ENCODE results near the gene S100A3. TPM values are rescaled to one million over a fixed set of nuclear protein-coding genes. Genes with fewer than 3 reads are reported as not detected.
"Not testable (repeated sequence)": the region's sequence is repeated elsewhere in the genome, so short reads cannot be mapped to it uniquely, and the experiment has no call there.

S100A3 gene
- total RNA-seq, 1 donor from 2014 or later: not detected

DNA sequence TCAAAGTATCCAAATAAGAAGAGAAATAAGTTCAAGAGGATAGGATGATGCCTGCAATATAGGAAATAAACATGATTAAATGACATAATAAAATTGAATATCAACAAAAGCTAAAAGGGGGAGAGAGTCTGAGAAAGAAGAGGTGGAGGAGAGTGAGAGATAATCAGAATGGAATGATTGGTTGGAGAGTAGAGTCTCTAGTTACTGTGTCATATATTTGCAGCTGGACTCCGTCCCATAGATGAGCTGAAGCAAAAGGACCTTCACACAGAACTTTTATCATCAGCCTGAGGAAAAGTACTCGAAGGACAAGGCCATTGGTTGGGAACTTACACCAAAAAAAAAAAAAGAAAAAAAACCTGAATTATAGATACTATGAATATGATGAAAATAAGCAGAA lies 39.4 kb upstream of the S100A3 start:
- H3K4me1 Mint-ChIP-seq (ENCODE audit: low read depth, unreplicated experiment): peaks cover 22% of the 10 kb centered on the region
- TF ChIP-seq, protein P1, sequence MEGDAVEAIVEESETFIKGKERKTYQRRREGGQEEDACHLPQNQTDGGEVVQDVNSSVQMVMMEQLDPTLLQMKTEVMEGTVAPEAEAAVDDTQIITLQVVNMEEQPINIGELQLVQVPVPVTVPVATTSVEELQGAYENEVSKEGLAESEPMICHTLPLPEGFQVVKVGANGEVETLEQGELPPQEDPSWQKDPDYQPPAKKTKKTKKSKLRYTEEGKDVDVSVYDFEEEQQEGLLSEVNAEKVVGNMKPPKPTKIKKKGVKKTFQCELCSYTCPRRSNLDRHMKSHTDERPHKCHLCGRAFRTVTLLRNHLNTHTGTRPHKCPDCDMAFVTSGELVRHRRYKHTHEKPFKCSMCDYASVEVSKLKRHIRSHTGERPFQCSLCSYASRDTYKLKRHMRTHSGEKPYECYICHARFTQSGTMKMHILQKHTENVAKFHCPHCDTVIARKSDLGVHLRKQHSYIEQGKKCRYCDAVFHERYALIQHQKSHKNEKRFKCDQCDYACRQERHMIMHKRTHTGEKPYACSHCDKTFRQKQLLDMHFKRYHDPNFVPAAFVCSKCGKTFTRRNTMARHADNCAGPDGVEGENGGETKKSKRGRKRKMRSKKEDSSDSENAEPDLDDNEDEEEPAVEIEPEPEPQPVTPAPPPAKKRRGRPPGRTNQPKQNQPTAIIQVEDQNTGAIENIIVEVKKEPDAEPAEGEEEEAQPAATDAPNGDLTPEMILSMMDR (IDR thresholded peaks at IDR 0.05; ENCODE audit: partially characterized antibody, unreplicated experiment): no peak

GRCh38 chr1:153588033-153588432 lies 39.0 kb upstream of the S100A3 start:
- H3K27ac Mint-ChIP-seq (ENCODE audit: unreplicated experiment); H3K36me3 Mint-ChIP-seq (ENCODE audit: unreplicated experiment): not testable (repeated sequence)

More for the DNA sequence above, 39.4 kb upstream of the S100A3 start:
- no peak overlapping the region for H3K27ac Mint-ChIP-seq (ENCODE audit: unreplicated experiment)
- no peaks in the 10 kb centered on the region for H3K36me3 Mint-ChIP-seq (ENCODE audit: unreplicated experiment)
- no peaks in the 10 kb centered on the region for H3K27me3 Mint-ChIP-seq (ENCODE audit: unreplicated experiment)
- no peak for DNase-seq
- peaks cover 1% of the 10 kb centered on the region for H3K9me3 Mint-ChIP-seq (ENCODE audit: unreplicated experiment)
- no peak overlapping the region for H3K4me3 Mint-ChIP-seq (ENCODE audit: unreplicated experiment)

GRCh38 chr1:153587314-153587713 lies 38.3 kb upstream of the S100A3 start:
- Mint-ChIP-seq H3K4me3 (ENCODE audit: unreplicated experiment) (no peak overlapping the region), H3K27ac (ENCODE audit: unreplicated experiment) (no peak overlapping the region), H3K36me3 (ENCODE audit: unreplicated experiment) (no peaks in the 10 kb centered on the region), H3K9me3 (ENCODE audit: unreplicated experiment) (peaks cover 1% of the 10 kb centered on the region), H3K4me1 (ENCODE audit: low read depth, unreplicated experiment) (peaks cover 17% of the 10 kb centered on the region), H3K27me3 (ENCODE audit: unreplicated experiment) (no peaks in the 10 kb centered on the region)
- TF ChIP-seq, protein P1 (IDR thresholded peaks at IDR 0.05; ENCODE audit: partially characterized antibody, unreplicated experiment): no peak
- DNase-seq: no peak

More at GRCh38 chr1:153588033-153588432, 39.0 kb upstream of the S100A3 start:
- H3K9me3 Mint-ChIP-seq (ENCODE audit: unreplicated experiment); H3K4me3 Mint-ChIP-seq (ENCODE audit: unreplicated experiment); H3K27me3 Mint-ChIP-seq (ENCODE audit: unreplicated experiment); DNase-seq: not testable (repeated sequence)
- H3K4me1 Mint-ChIP-seq (ENCODE audit: low read depth, unreplicated experiment): peaks cover 22% of the 10 kb centered on the region

DNA sequence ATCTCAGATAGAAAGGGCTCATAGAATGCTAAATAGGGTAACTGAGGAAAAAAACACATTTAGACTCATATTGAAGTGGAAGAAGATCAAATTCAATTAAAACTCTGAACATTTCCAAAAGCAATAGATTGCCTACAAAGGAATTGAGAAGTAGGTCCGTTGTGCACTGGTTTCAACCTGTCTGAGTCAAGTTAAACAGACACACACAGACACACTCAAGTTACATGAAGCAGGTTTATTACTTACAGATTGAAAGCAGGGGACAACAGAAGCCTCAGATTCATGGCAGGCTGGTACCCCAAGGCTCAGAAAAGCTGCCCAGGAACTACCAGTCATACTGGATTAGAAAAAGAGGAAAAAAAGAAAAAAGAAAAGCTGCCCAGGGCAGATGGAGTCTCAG lies 37.3 kb upstream of the S100A3 start:
- H3K27ac Mint-ChIP-seq (ENCODE audit: unreplicated experiment): peak overlapping the region; percentile 63

DNA sequence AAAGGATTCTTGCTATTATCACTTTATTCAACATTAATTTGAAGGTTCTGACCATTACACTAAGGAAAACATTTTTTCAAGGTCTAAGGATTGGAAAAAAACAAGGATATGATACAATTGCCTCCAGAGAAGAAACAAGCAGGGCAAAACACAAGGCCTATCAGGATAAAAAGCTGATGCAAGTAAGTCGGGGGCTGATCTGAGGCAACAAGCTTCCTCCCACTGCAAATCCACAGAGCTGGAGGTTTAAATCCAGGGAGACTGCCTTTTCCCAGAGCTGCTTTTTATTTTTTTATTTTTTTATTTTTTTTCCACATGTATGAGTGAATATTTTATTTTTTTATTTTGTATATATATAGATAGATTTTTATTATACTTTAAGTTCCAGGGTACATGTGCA lies 35.9 kb upstream of the S100A3 start:
- no peaks in the 10 kb centered on the region for H3K27me3 Mint-ChIP-seq (ENCODE audit: unreplicated experiment)
- H3K27ac Mint-ChIP-seq (ENCODE audit: unreplicated experiment): no peak overlapping the region

More for the DNA sequence above, 37.3 kb upstream of the S100A3 start:
- Mint-ChIP-seq H3K4me1 (ENCODE audit: low read depth, unreplicated experiment) (peaks cover 17% of the 10 kb centered on the region), H3K9me3 (ENCODE audit: unreplicated experiment) (peaks cover 1% of the 10 kb centered on the region), H3K4me3 (ENCODE audit: unreplicated experiment) (no peak overlapping the region), H3K36me3 (ENCODE audit: unreplicated experiment) (no peaks in the 10 kb centered on the region), H3K27me3 (ENCODE audit: unreplicated experiment) (no peaks in the 10 kb centered on the region)
- TF ChIP-seq, protein P1 (IDR thresholded peaks at IDR 0.05; ENCODE audit: partially characterized antibody, unreplicated experiment): no peak
- DNase-seq: no peak

More for the DNA sequence above, 35.9 kb upstream of the S100A3 start:
- TF ChIP-seq, protein P1 (IDR thresholded peaks at IDR 0.05; ENCODE audit: partially characterized antibody, unreplicated experiment): no peak
- Mint-ChIP-seq H3K4me1 (ENCODE audit: low read depth, unreplicated experiment) (peaks cover 17% of the 10 kb centered on the region), H3K36me3 (ENCODE audit: unreplicated experiment) (no peaks in the 10 kb centered on the region), H3K9me3 (ENCODE audit: unreplicated experiment) (peaks cover 1% of the 10 kb centered on the region), H3K4me3 (ENCODE audit: unreplicated experiment) (no peak overlapping the region)
- no peak for DNase-seq

Data from glutamatergic neuron (in vitro differentiated cells).